ENCODE results near the gene RERG.
"Not testable (repeated sequence)": the region's sequence is repeated elsewhere in the genome, so short reads cannot be mapped to it uniquely, and the experiment has no call there.

The RERG gene

GRCh38 chr12:15232959-15233358 lies 11.7 kb upstream of the RERG start:
- H3K4me3 ChIP-seq (ENCODE audit: low read depth, low read length): no peak overlapping the region
- TF ChIP-seq CTCF (IDR thresholded peaks at IDR 0.05; ENCODE audit: insufficient read depth, low read depth, low read length, missing control alignments): no peak
- no peak for DNase-seq (ENCODE audit: low read depth)

GRCh38 chr12:15231493-15231892 lies 10.3 kb upstream of the RERG start:
- DNase-seq (ENCODE audit: low read depth): no peak
- H3K4me3 ChIP-seq (ENCODE audit: low read depth, low read length): no peak overlapping the region
- TF ChIP-seq CTCF (IDR thresholded peaks at IDR 0.05; ENCODE audit: insufficient read depth, low read depth, low read length, missing control alignments): no peak

GRCh38 chr12:15230751-15231150 lies 9.5 kb upstream of the RERG start:
- no peak for TF ChIP-seq CTCF (IDR thresholded peaks at IDR 0.05; ENCODE audit: insufficient read depth, low read depth, low read length, missing control alignments)
- DNase-seq (ENCODE audit: low read depth): no peak
- no peak overlapping the region for H3K4me3 ChIP-seq (ENCODE audit: low read depth, low read length)

GRCh38 chr12:15230137-15230536 lies 8.9 kb upstream of the RERG start:
- no peak for TF ChIP-seq CTCF (IDR thresholded peaks at IDR 0.05; ENCODE audit: insufficient read depth, low read depth, low read length, missing control alignments)
- H3K4me3 ChIP-seq (ENCODE audit: low read depth, low read length): no peak overlapping the region

GRCh38 chr12:15227004-15227679 lies 5.9 kb upstream of the RERG start:
- DNase-seq (ENCODE audit: low read depth): peak; percentile 34
- H3K4me3 ChIP-seq (ENCODE audit: low read depth, low read length): no peak overlapping the region
- TF ChIP-seq CTCF (IDR thresholded peaks at IDR 0.05; ENCODE audit: insufficient read depth, low read depth, low read length, missing control alignments): peak; percentile 49

More at GRCh38 chr12:15230137-15230536, 8.9 kb upstream of the RERG start:
- DNase-seq (ENCODE audit: low read depth): no peak

- not testable (repeated sequence) for H3K4me3 ChIP-seq (ENCODE audit: low read depth, low read length)
- DNase-seq (ENCODE audit: low read depth): peak; percentile 39
Observed at GRCh38 chr12:15225863-15226218, 4.6 kb upstream of the RERG start.

- no peak overlapping the region for H3K4me3 ChIP-seq (ENCODE audit: low read depth, low read length)
- no peak for TF ChIP-seq CTCF (IDR thresholded peaks at IDR 0.05; ENCODE audit: insufficient read depth, low read depth, low read length, missing control alignments)
- DNase-seq (ENCODE audit: low read depth): no peak
Observed at GRCh38 chr12:15225136-15225862, 4.1 kb upstream of the RERG start.

Measured in GM12865 (cell line).